ENCODE data around the gene ERCC6L2. TPM values are rescaled to one million over a fixed set of nuclear protein-coding genes. Genes with fewer than 3 reads are reported as not detected.

Gene ERCC6L2
- total and polyA plus RNA-seq, 2 of the 8 experiments (the other 6 are each of a cell fraction or from before 2014, with no cell fraction given), result 9.8 to 50.0 TPM

DNA sequence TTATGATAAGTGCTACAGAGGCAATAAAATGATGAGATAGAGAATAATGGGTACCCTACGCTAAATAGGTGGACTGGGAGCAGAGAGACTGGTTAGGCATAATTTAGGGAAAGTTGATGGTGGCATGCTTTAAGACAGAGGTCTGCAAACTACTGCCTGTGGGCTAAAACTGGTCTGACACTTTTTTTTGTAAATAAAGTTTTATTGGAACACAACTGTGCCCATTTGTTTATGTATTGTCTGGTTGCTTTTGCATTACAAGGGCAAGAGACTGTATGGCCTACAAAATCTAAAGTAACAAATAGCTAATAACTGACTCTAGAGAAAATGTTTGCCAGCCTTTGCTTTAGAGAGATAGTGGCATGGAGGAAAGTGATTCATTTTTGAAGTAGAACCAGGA is 2.5 kb downstream of the ERCC6L2 start:
- H3K4me1 ChIP-seq (replicated peaks in 1 of 4; ENCODE audit: control insufficient read depth in 3 of 4, insufficient read depth in 4 of 4, low read length in 3 of 4), result peaks cover 0 to 4% (median 0%) of the 10 kb centered on the region in 4 experiments; a peak in 3 of 7 replicates
- H3K56ac ChIP-seq (replicated peaks; ENCODE audit: insufficient read length, low read depth, low read length), result no peak overlapping the region
- H3K79me2 ChIP-seq (ENCODE audit: control insufficient read depth in 1 of 2, insufficient read depth in 2 of 2, low read length in 2 of 2), result peaks cover 6 to 47% of the 10 kb centered on the region in 2 experiments; a peak in 3 of 4 replicates
- H3K27ac ChIP-seq (ENCODE audit: low read depth, low read length), result no peak overlapping the region
- no peak overlapping the region for H2BK120ac ChIP-seq (replicated peaks; ENCODE audit: low read depth, low read length)
- H3K27me3 ChIP-seq (replicated peaks in 1 of 4; ENCODE audit: control insufficient read depth in 3 of 4, extremely low read depth in 1 of 4, insufficient read depth in 3 of 4, low read length in 3 of 4), result no peaks in the 10 kb centered on the region
- no peak overlapping the region for H2AK5ac ChIP-seq (ENCODE audit: low read depth, low read length)
- no peaks in the 10 kb centered on the region for H3K79me1 ChIP-seq (ENCODE audit: low read depth, low read length)
- no peak overlapping the region for H2AFZ ChIP-seq (ENCODE audit: low read length)
- no peak overlapping the region for H3K23ac ChIP-seq (ENCODE audit: insufficient read length)
- no peak overlapping the region for H2BK12ac ChIP-seq (ENCODE audit: low read depth, low read length)
- peaks cover 0 to 11% (median 2%) of the 10 kb centered on the region in 4 experiments; a peak in 3 of 8 replicates for H3K36me3 ChIP-seq (ENCODE audit: control insufficient read depth in 2 of 4, insufficient read depth in 4 of 4, low read length in 3 of 4)
- H2BK5ac ChIP-seq (ENCODE audit: low read depth, low read length), result no peak overlapping the region
- no peak overlapping the region for H3K18ac ChIP-seq (ENCODE audit: extremely low read depth, low read length)
- H4K20me1 ChIP-seq (replicated peaks in 1 of 2; ENCODE audit: control insufficient read depth in 1 of 2, insufficient read depth in 2 of 2, low read length in 2 of 2), result peaks cover 0 to 2% of the 10 kb centered on the region in 2 experiments
- FAIRE-seq (no peak), DNase-seq (ENCODE audit: low read depth in 1 of 2, low spot score in 2 of 2) (no peak)
- H3K23me2 ChIP-seq (ENCODE audit: low read depth, low read length), result peaks cover 10% of the 10 kb centered on the region
- 94% methylated on average over 1 of the region's 1 CpG; no CpG with 5 or more reads in 1 of the 2 experiments for WGBS, 2 experiments (ENCODE audit: extremely low coverage in 1 of 2, insufficient coverage in 1 of 2, insufficient read length in 1 of 2, insufficient replicate concordance in 2 of 2, low coverage in 1 of 2, low lambda C conversion rate in 2 of 2, missing lambda C conversion rate in 1 of 2)
- ChIA-PET CTCF (ENCODE audit: partially characterized antibody) (interaction anchor here (0.7 kb wide), 1 partner anchor 24 kb away, joined by 4 read pairs; no protein-coding TSS in a partner anchor), POLR2A (ENCODE audit: partially characterized antibody) (no interaction called here)
- H4K8ac ChIP-seq (ENCODE audit: extremely low read depth, insufficient read depth, low read length), result no peak overlapping the region
- no peak overlapping the region for H2BK20ac ChIP-seq (ENCODE audit: low read length)
- no peak overlapping the region for H3K9ac ChIP-seq (replicated peaks in 1 of 4; ENCODE audit: extremely low read depth in 1 of 4, low read depth in 3 of 4, low read length in 3 of 4)
- no peak overlapping the region for H3K14ac ChIP-seq (ENCODE audit: insufficient read length)
- H3K4me2 ChIP-seq (ENCODE audit: insufficient read depth in 1 of 2, low read depth in 2 of 2, low read length in 2 of 2), result no peak overlapping the region
- no peak overlapping the region for H4K5ac ChIP-seq (ENCODE audit: insufficient read length, low read depth, low read length)
- H3K4me3 ChIP-seq (ENCODE audit: extremely low read depth in 1 of 4, insufficient read depth in 2 of 4, low read depth in 3 of 4, low read length in 4 of 4), result no peak overlapping the region
- no peaks in the 10 kb centered on the region for H3K9me3 ChIP-seq (ENCODE audit: insufficient read depth in 2 of 2, low read depth in 1 of 2, low read length in 1 of 2)
- no peak overlapping the region for H2BK15ac ChIP-seq (ENCODE audit: low read length)
- H4K91ac ChIP-seq (replicated peaks; ENCODE audit: insufficient read length, low read length), result no peak overlapping the region
- H3K4ac ChIP-seq (replicated peaks; ENCODE audit: insufficient read length, low read depth, low read length), result no peak overlapping the region
- TF ChIP-seq CBX5 (IDR thresholded peaks at IDR 0.05; ENCODE audit: low read depth, low read length) (no peak), RBBP5 (IDR thresholded peaks at IDR 0.05; ENCODE audit: borderline replicate concordance, low read depth, low read length) (no peak), BACH1 (IDR thresholded peaks at IDR 0.05; ENCODE audit: low read length) (no peak), TEAD4 (IDR thresholded peaks at IDR 0.05; ENCODE audit: low read depth, low read length) (no peak), RFX5 (IDR thresholded peaks at IDR 0.05; ENCODE audit: borderline replicate concordance, low read depth, low read length) (no peak), PHF8 (conservative IDR thresholded peaks at IDR 0.05; ENCODE audit: low read depth, low read length) (no peak), SUZ12 (IDR thresholded peaks at IDR 0.05; ENCODE audit: low read length) (no peak), SIX5 (IDR thresholded peaks at IDR 0.05; ENCODE audit: low read depth, low read length) (no peak), TBP (IDR thresholded peaks at IDR 0.05; ENCODE audit: low read depth, low read length) (no peak), BCL11A (IDR thresholded peaks at IDR 0.05; ENCODE audit: low read depth in 2 of 2, low read length in 2 of 2) (no peak), TAF1 (IDR thresholded peaks at IDR 0.05; ENCODE audit: low read depth, low read length) (no peak), POLR2A (IDR thresholded peaks at IDR 0.05; ENCODE audit: control extremely low read depth in 1 of 2, low read depth in 2 of 2, low read length in 2 of 2) (no peak), CBX8 (IDR thresholded peaks at IDR 0.05; ENCODE audit: borderline replicate concordance, low read depth, low read length) (no peak)
- TF ChIP-seq, protein P1, sequence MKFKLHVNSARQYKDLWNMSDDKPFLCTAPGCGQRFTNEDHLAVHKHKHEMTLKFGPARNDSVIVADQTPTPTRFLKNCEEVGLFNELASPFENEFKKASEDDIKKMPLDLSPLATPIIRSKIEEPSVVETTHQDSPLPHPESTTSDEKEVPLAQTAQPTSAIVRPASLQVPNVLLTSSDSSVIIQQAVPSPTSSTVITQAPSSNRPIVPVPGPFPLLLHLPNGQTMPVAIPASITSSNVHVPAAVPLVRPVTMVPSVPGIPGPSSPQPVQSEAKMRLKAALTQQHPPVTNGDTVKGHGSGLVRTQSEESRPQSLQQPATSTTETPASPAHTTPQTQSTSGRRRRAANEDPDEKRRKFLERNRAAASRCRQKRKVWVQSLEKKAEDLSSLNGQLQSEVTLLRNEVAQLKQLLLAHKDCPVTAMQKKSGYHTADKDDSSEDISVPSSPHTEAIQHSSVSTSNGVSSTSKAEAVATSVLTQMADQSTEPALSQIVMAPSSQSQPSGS (IDR thresholded peaks at IDR 0.05; ENCODE audit: low read length), result no peak
